Kidney epithelial cell (primary cell): ENCODE measurements around the gene PLEKHB1. TPM values are rescaled to one million over a fixed set of nuclear protein-coding genes. Genes with fewer than 3 reads are reported as not detected.

ENCODE experiments used
- DNase-seq: peaks from one replicate; pipeline ENCODE4 v3.0.0-alpha.2; 2010; ENCODE audit warnings: low read depth
- H3K27me3 ChIP-seq: 2 replicates; pipeline ENCODE4 v1.6.0; 2011; ENCODE audit warnings: low read length; ENCODE audit not compliant: control insufficient read depth, insufficient read depth
- H3K36me3 ChIP-seq: 2 replicates; pipeline ENCODE4 v1.5.1; 2011; ENCODE audit warnings: low read length; ENCODE audit not compliant: control insufficient read depth, insufficient read depth
- H3K4me3 ChIP-seq: 2 replicates; pipeline ENCODE4 v1.5.1; 2011; ENCODE audit warnings: low read depth, mild to moderate bottlenecking, control low read depth, low read length
- total RNA-seq: library from RNA; depleted of rRNA; stranded (reverse); fragments of >200 nt; gene quantifications from 2 replicates; pipeline ENCODE4 v1.2.3, GENCODE V29; 2015
- TF ChIP-seq, protein P1 (sequence below): IDR thresholded peaks from 2 replicates; pipeline ENCODE4 v1.5.1; 2011; ENCODE audit warnings: mild to moderate bottlenecking, moderate library complexity, low read length, control low read depth, inconsistent platforms; ENCODE audit not compliant: insufficient read depth, poor library complexity, severe bottlenecking

Gene PLEKHB1
- total RNA-seq, 1 donor from 2014 or later: 3.5 TPM

DNA sequence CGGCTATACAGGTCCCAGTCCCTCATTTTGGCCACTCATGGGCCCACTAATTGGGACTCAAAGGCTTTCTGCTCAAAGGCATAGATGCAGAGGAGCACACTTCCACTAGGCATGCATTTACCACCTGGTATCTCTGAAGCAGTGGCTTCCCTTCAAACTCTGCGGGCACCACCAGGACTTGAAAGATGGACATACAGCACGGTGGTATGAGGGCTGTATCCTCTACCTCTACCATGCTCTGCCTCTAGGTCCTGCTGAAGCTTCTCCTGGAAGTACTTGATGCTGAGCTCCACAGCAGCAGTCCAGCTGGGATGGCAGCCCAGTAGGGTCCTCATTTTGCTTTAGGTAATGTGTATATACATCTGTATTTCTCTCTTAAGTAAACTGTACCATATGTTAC lies 64.6 kb downstream of the PLEKHB1 start:
- H3K4me3 ChIP-seq: no peak overlapping the region
- no peak for DNase-seq
- H3K36me3 ChIP-seq: no peaks in the 10 kb centered on the region
- H3K27me3 ChIP-seq: no peaks in the 10 kb centered on the region
- TF ChIP-seq, protein P1, sequence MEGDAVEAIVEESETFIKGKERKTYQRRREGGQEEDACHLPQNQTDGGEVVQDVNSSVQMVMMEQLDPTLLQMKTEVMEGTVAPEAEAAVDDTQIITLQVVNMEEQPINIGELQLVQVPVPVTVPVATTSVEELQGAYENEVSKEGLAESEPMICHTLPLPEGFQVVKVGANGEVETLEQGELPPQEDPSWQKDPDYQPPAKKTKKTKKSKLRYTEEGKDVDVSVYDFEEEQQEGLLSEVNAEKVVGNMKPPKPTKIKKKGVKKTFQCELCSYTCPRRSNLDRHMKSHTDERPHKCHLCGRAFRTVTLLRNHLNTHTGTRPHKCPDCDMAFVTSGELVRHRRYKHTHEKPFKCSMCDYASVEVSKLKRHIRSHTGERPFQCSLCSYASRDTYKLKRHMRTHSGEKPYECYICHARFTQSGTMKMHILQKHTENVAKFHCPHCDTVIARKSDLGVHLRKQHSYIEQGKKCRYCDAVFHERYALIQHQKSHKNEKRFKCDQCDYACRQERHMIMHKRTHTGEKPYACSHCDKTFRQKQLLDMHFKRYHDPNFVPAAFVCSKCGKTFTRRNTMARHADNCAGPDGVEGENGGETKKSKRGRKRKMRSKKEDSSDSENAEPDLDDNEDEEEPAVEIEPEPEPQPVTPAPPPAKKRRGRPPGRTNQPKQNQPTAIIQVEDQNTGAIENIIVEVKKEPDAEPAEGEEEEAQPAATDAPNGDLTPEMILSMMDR: no peak

Other genes starting within 250 kb of the PLEKHB1 start
- gene FAM168A, start 48.5 kb upstream of the PLEKHB1 start, total RNA-seq: 14.2 and 17.3 TPM in 2 replicates
- gene RAB6A, start 114.5 kb downstream of the PLEKHB1 start, total RNA-seq: 120 and 181 TPM in 2 replicates
- gene MRPL48, start 141.3 kb downstream of the PLEKHB1 start, total RNA-seq: 37.0 and 52.4 TPM in 2 replicates
- 80.8 and 103 TPM in 2 replicates for gene COA4, start 230.3 kb downstream of the PLEKHB1 start, total RNA-seq
- gene PAAF1, start 230.4 kb downstream of the PLEKHB1 start, total RNA-seq: 11.8 and 11.9 TPM in 2 replicates